HEK293 (cell line): Measurements from ENCODE around the gene SCN5A.

Source experiments
- CTCF ChIA-PET: fragments of 350-600 bp; formaldehyde crosslinking; extraction: SDS; loops from one replicate; lab custom pipeline; 2021; ENCODE audit warnings: antibody characterized with exemption; lab: Yijun Ruan, JAX
- POLR2A ChIA-PET: fragments of 300-600 bp; formaldehyde crosslinking; extraction: SDS; loops from one replicate; lab custom pipeline; 2020; ENCODE audit warnings: antibody characterized with exemption, inconsistent platforms; lab: Yijun Ruan, JAX
- H3K27ac ChIP-seq: fragments of 200-500 bp; sonication (Bioruptor generic); 2 replicates; pipeline ENCODE4 v1.5.1; 2014; ENCODE audit warnings: low read depth, low read length, control low read depth, inconsistent platforms; ENCODE audit errors: extremely low read depth
- H3K36me3 ChIP-seq, 2 experiments: fragments of 200-500 bp in 1 of 2; sonication (Bioruptor generic) in 1 of 2; 1 replicate in 1 of 2; 2 replicates in 1 of 2; pipeline ENCODE4 v1.5.1; 2014 to 2017; ENCODE audit warnings: inconsistent platforms in 2 of 2, low read length in 2 of 2; ENCODE audit not compliant: control insufficient read depth in 2 of 2, insufficient read depth in 1 of 2
- H3K4me1 ChIP-seq: fragments of 200-500 bp; sonication (Bioruptor generic); 2 replicates; pipeline ENCODE4 v1.5.1; 2014; ENCODE audit warnings: mild to moderate bottlenecking, low read length, inconsistent platforms; ENCODE audit not compliant: control insufficient read depth, insufficient read depth
- H3K4me3 ChIP-seq: 2 replicates; pipeline ENCODE4 v1.5.1; 2011; ENCODE audit warnings: low read depth, mild to moderate bottlenecking, control low read depth, low read length, moderate library complexity
- H3K9me3 ChIP-seq: fragments of 200-500 bp; sonication (Bioruptor generic); 2 replicates; pipeline ENCODE4 v1.5.1; 2014; ENCODE audit warnings: low read depth, low read length, inconsistent platforms; ENCODE audit not compliant: control insufficient read depth, insufficient read depth
- FEZF1 ChIP-seq: fragments of 450-650 bp; formaldehyde crosslinking; IDR thresholded peaks from 2 replicates; pipeline ENCODE4 v1.5.1; 2016; ENCODE audit warnings: missing biosample characterization, missing genetic modification characterization
- HOXD13 ChIP-seq: sonication (generic); formaldehyde crosslinking; IDR thresholded peaks from 2 replicates; pipeline ENCODE4 v1.8.0; 2022; ENCODE audit warnings: missing genetic modification reagents, borderline replicate concordance
- KLF8 ChIP-seq: fragments of 450-650 bp; formaldehyde crosslinking; IDR thresholded peaks from 2 replicates; pipeline ENCODE4 v1.5.1; 2016; ENCODE audit warnings: missing biosample characterization, missing genetic modification characterization
- MEIS1 ChIP-seq: sonication (generic); formaldehyde crosslinking; IDR thresholded peaks from 2 replicates; pipeline ENCODE4 v1.8.1; 2022; ENCODE audit warnings: missing genetic modification reagents, mild to moderate bottlenecking, borderline replicate concordance
- PRDM1 ChIP-seq: fragments of 450-650 bp; formaldehyde crosslinking; IDR thresholded peaks from 2 replicates; pipeline ENCODE4; 2016; ENCODE audit warnings: missing biosample characterization, missing genetic modification characterization
- SETDB1 ChIP-seq: IDR thresholded peaks from one replicate; pipeline ENCODE4 v1.6.1; 2017; ENCODE audit warnings: mild to moderate bottlenecking, low read length, moderate library complexity, mixed read lengths; ENCODE audit not compliant: insufficient read length
- WT1 ChIP-seq: fragments of 450-650 bp; formaldehyde crosslinking; IDR thresholded peaks from 2 replicates; pipeline ENCODE4 v1.5.1; 2016; ENCODE audit warnings: missing biosample characterization, missing genetic modification characterization
- ZBTB26 ChIP-seq: fragments of 450-650 bp; formaldehyde crosslinking; optimal IDR thresholded peaks from 2 replicates; pipeline ENCODE3; 2016; ENCODE audit warnings: missing biosample characterization, mild to moderate bottlenecking, missing genetic modification characterization
- ZBTB7A ChIP-seq: fragments of 450-650 bp; formaldehyde crosslinking; IDR thresholded peaks from 2 replicates; pipeline ENCODE4 v1.5.1; 2016; ENCODE audit warnings: low read depth, missing biosample characterization, missing genetic modification characterization
- ZEB2 ChIP-seq: fragments of 450-650 bp; formaldehyde crosslinking; IDR thresholded peaks from 2 replicates; pipeline ENCODE4 v1.5.1; 2016; ENCODE audit warnings: missing biosample characterization, missing genetic modification characterization
- ZIC2 ChIP-seq: fragments of 450-650 bp; formaldehyde crosslinking; IDR thresholded peaks from 2 replicates; pipeline ENCODE4 v1.5.1; 2016; ENCODE audit warnings: missing biosample characterization, missing genetic modification characterization
- ZNF10 ChIP-seq: fragments of 450-650 bp; formaldehyde crosslinking; IDR thresholded peaks from 2 replicates; pipeline ENCODE4 v1.5.1; 2017; ENCODE audit warnings: missing biosample characterization, missing genetic modification characterization
- ZNF146 ChIP-seq: fragments of 450-650 bp; formaldehyde crosslinking; IDR thresholded peaks from 2 replicates; pipeline ENCODE4 v1.5.1; 2016; ENCODE audit warnings: missing biosample characterization, missing genetic modification characterization
- ZNF211 ChIP-seq: fragments of 450-650 bp; formaldehyde crosslinking; IDR thresholded peaks from 2 replicates; pipeline ENCODE4 v1.5.1; 2016; ENCODE audit warnings: low read depth, missing biosample characterization, missing genetic modification characterization
- ZNF223 ChIP-seq: fragments of 450-650 bp; formaldehyde crosslinking; IDR thresholded peaks from 2 replicates; pipeline ENCODE4 v1.5.1; 2016; ENCODE audit warnings: missing biosample characterization, missing genetic modification characterization
- ZNF341 ChIP-seq: fragments of 450-650 bp; formaldehyde crosslinking; IDR thresholded peaks from 2 replicates; pipeline ENCODE4; 2016; ENCODE audit warnings: low read depth, missing biosample characterization, missing genetic modification characterization
- ZNF366 ChIP-seq: fragments of 450-650 bp; formaldehyde crosslinking; conservative IDR thresholded peaks from 2 replicates; pipeline ENCODE4 v1.5.1; 2016; ENCODE audit warnings: missing biosample characterization, missing genetic modification characterization
- ZNF416 ChIP-seq: fragments of 450-650 bp; formaldehyde crosslinking; IDR thresholded peaks from 2 replicates; pipeline ENCODE4 v1.5.1; 2016; ENCODE audit warnings: missing biosample characterization, missing genetic modification characterization
- ZNF48 ChIP-seq: fragments of 450-650 bp; formaldehyde crosslinking; IDR thresholded peaks from 2 replicates; pipeline ENCODE4 v1.5.1; 2016; ENCODE audit warnings: missing biosample characterization, missing genetic modification characterization
- ZNF548 ChIP-seq: fragments of 450-650 bp; formaldehyde crosslinking; IDR thresholded peaks from 2 replicates; pipeline ENCODE4 v1.5.1; 2016; ENCODE audit warnings: missing biosample characterization, missing genetic modification characterization
- ZNF549 ChIP-seq: fragments of 450-650 bp; IDR thresholded peaks from 2 replicates; pipeline ENCODE4 v1.5.1; 2018; ENCODE audit warnings: missing biosample characterization, missing genetic modification characterization, mild to moderate bottlenecking, inconsistent platforms, moderate library complexity
- ZNF600 ChIP-seq: fragments of 450-650 bp; formaldehyde crosslinking; IDR thresholded peaks from 2 replicates; pipeline ENCODE4 v1.5.1; 2016; ENCODE audit warnings: missing biosample characterization, missing genetic modification characterization
- ZNF777 ChIP-seq: fragments of 450-650 bp; formaldehyde crosslinking; IDR thresholded peaks from 2 replicates; pipeline ENCODE4 v1.5.1; 2017; ENCODE audit warnings: missing biosample characterization, missing genetic modification characterization, borderline replicate concordance
- ZNF791 ChIP-seq: fragments of 450-650 bp; formaldehyde crosslinking; IDR thresholded peaks from 2 replicates; pipeline ENCODE4 v1.5.1; 2016; ENCODE audit warnings: missing biosample characterization, missing genetic modification characterization
- TF ChIP-seq, protein P1 (sequence below): fragments of 450-650 bp; formaldehyde crosslinking; IDR thresholded peaks from 2 replicates; pipeline ENCODE4 v1.5.1; 2016; ENCODE audit warnings: missing biosample characterization, missing genetic modification characterization, low read depth
- TF ChIP-seq, protein P2 (sequence below): fragments of 450-650 bp; formaldehyde crosslinking; IDR thresholded peaks from 2 replicates; pipeline ENCODE4 v1.5.1; 2016; ENCODE audit warnings: missing biosample characterization, missing genetic modification characterization

Gene SCN5A

DNA sequence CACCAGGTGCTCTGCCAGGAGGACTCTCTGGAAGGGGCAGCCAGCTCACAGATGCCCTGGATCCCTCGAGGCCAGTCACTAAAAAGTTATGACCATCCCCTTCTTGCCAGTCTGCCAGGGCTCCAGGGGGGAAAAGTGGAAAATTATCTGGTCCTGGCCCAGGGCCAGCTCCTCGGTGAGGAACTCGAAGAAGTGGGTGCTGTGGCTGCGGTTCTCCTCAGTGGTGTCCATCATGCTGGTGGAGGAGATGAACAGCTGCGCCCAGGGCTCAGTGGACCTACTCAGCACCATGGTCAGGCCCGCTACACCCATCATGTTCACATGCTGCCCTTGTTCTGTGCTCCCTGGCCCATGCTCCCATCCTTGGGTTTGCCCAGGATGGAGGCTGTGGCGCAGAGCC, 134.1 kb downstream of the SCN5A start:
- CTCF ChIA-PET = no interaction called here
- no peak overlapping the region for H3K27ac ChIP-seq
- no peaks in the 10 kb centered on the region for H3K4me1 ChIP-seq
- TF ChIP-seq SETDB1 (no peak), ZNF548 (tag by site-specific recombination) (no peak), KLF8 (no peak), MEIS1 (no peak), ZNF211 (tag by site-specific recombination) (no peak), ZIC2 (tag by site-specific recombination) (no peak), ZEB2 (tag by site-specific recombination) (no peak), ZNF341 (tag by site-specific recombination) (no peak), ZBTB26 (tag by site-specific recombination) (no peak)
- H3K36me3 ChIP-seq = peaks cover 6 to 50% of the 10 kb centered on the region in 2 experiments; a peak in 1 of 3 replicates
- no peaks in the 10 kb centered on the region for H3K9me3 ChIP-seq
- no peak overlapping the region for H3K4me3 ChIP-seq
- POLR2A ChIA-PET = no interaction called here

DNA sequence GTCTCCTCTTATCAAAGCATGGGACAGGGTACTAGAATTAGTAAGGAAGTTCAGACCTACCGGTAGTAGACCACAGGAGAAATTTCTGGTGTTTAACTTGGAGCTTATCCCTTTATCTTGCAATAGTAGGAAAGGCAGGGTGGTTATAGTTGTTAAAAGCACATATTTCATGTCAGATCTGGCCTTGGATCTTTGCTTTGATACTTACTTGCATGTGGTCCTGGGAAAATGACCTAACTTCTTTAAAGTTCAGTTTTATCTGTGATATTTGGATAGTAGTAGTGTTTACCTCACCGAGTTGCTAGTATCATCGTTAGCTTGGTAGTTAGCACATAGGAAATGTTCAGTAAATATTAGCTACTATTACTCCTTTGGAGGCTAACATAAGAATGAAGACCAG, 137.9 kb downstream of the SCN5A start:
- Histone ChIP-seq H3K4me3 (no peak overlapping the region), H3K4me1 (no peaks in the 10 kb centered on the region), H3K9me3 (no peaks in the 10 kb centered on the region), H3K27ac (no peak overlapping the region), H3K36me3 (peaks cover 6 to 69% of the 10 kb centered on the region in 2 experiments; a peak in 1 of 3 replicates)
- POLR2A ChIA-PET = no interaction called here
- TF ChIP-seq FEZF1 (tag by site-specific recombination) = no peak
- TF ChIP-seq ZNF416 (tag by site-specific recombination) = no peak
- no peak for TF ChIP-seq HOXD13 (CRISPR knock-in tag)
- TF ChIP-seq PRDM1 (tag by site-specific recombination) = no peak
- no peak for TF ChIP-seq ZBTB7A (tag by site-specific recombination)
- TF ChIP-seq ZNF777 = no peak
- no peak for TF ChIP-seq ZNF549 (tag by site-specific recombination)
- TF ChIP-seq ZNF48 (tag by site-specific recombination) = no peak
- no peak for TF ChIP-seq ZNF366 (tag by site-specific recombination)
- TF ChIP-seq ZNF791 (tag by site-specific recombination) = no peak
- CTCF ChIA-PET = interaction anchor here (3.1 kb wide), 1 partner anchor 9 kb away, joined by 22 read pairs; no protein-coding TSS in a partner anchor

DNA sequence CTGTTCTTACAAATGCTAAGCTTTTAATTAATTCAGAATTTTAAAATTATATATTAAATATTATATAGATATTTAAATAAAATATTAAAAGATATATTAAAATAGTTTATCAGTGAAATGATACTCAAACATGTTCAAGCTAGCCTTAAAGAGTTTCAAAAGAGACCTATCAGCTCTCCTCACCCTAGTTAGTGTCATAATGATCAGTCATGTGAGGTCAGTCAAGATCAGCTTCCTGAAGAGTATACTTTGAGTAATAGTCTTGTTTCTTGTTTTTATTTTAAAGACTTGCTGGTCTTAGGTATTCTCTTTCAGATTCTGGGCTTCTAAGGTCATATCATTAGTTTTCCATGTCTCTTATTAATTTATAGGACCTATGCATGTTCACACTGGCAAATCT, 138.9 kb downstream of the SCN5A start:
- no peaks in the 10 kb centered on the region for H3K9me3 ChIP-seq
- ChIA-PET CTCF (interaction anchor here (0.6 to 3.1 kb wide), 4 partner anchors 8 to 13 kb away, joined by 3 to 22 read pairs (median 4); no protein-coding TSS in a partner anchor), POLR2A (no interaction called here)
- H3K4me1 ChIP-seq = no peaks in the 10 kb centered on the region
- H3K36me3 ChIP-seq = peaks cover 10 to 71% of the 10 kb centered on the region in 2 experiments; a peak in 2 of 3 replicates
- TF ChIP-seq WT1 (tag by site-specific recombination) (no peak), ZNF10 (tag by site-specific recombination) (no peak), ZNF146 (tag by site-specific recombination) (no peak), ZNF223 (no peak), ZNF600 (tag by site-specific recombination) (no peak)
- TF ChIP-seq, protein P1, sequence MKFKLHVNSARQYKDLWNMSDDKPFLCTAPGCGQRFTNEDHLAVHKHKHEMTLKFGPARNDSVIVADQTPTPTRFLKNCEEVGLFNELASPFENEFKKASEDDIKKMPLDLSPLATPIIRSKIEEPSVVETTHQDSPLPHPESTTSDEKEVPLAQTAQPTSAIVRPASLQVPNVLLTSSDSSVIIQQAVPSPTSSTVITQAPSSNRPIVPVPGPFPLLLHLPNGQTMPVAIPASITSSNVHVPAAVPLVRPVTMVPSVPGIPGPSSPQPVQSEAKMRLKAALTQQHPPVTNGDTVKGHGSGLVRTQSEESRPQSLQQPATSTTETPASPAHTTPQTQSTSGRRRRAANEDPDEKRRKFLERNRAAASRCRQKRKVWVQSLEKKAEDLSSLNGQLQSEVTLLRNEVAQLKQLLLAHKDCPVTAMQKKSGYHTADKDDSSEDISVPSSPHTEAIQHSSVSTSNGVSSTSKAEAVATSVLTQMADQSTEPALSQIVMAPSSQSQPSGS (tag by site-specific recombination) = no peak
- TF ChIP-seq, protein P2, sequence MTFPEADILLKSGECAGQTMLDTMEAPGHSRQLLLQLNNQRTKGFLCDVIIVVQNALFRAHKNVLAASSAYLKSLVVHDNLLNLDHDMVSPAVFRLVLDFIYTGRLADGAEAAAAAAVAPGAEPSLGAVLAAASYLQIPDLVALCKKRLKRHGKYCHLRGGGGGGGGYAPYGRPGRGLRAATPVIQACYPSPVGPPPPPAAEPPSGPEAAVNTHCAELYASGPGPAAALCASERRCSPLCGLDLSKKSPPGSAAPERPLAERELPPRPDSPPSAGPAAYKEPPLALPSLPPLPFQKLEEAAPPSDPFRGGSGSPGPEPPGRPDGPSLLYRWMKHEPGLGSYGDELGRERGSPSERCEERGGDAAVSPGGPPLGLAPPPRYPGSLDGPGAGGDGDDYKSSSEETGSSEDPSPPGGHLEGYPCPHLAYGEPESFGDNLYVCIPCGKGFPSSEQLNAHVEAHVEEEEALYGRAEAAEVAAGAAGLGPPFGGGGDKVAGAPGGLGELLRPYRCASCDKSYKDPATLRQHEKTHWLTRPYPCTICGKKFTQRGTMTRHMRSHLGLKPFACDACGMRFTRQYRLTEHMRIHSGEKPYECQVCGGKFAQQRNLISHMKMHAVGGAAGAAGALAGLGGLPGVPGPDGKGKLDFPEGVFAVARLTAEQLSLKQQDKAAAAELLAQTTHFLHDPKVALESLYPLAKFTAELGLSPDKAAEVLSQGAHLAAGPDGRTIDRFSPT = no peak
- no peak overlapping the region for H3K4me3 ChIP-seq
- H3K27ac ChIP-seq = no peak overlapping the region
